Measurements from ENCODE around the gene XRCC2.
"Not testable (repeated sequence)": the region's sequence is repeated elsewhere in the genome, so short reads cannot be mapped to it uniquely, and the experiment has no call there.

- TF ChIP-seq, protein P1, sequence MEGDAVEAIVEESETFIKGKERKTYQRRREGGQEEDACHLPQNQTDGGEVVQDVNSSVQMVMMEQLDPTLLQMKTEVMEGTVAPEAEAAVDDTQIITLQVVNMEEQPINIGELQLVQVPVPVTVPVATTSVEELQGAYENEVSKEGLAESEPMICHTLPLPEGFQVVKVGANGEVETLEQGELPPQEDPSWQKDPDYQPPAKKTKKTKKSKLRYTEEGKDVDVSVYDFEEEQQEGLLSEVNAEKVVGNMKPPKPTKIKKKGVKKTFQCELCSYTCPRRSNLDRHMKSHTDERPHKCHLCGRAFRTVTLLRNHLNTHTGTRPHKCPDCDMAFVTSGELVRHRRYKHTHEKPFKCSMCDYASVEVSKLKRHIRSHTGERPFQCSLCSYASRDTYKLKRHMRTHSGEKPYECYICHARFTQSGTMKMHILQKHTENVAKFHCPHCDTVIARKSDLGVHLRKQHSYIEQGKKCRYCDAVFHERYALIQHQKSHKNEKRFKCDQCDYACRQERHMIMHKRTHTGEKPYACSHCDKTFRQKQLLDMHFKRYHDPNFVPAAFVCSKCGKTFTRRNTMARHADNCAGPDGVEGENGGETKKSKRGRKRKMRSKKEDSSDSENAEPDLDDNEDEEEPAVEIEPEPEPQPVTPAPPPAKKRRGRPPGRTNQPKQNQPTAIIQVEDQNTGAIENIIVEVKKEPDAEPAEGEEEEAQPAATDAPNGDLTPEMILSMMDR (IDR thresholded peaks at IDR 0.05; ENCODE audit: insufficient read depth, low read depth, low read length), result not testable (repeated sequence)
- not testable (repeated sequence) for TF ChIP-seq EZH2 (IDR thresholded peaks at IDR 0.05; ENCODE audit: insufficient read depth, low read length)
These were observed 29.4 kb downstream of the XRCC2 start for GRCh38 chr7:152646579-152646978.

Data from astrocyte (in vitro differentiated cells and primary cell).